ENCODE data around the gene HLA-A. TPM values are rescaled to one million over a fixed set of nuclear protein-coding genes. Genes with fewer than 3 reads are reported as not detected.

Gene HLA-A
- total and polyA plus RNA-seq, 2 experiments from 2014 or later = 339 to 349 TPM

DNA sequence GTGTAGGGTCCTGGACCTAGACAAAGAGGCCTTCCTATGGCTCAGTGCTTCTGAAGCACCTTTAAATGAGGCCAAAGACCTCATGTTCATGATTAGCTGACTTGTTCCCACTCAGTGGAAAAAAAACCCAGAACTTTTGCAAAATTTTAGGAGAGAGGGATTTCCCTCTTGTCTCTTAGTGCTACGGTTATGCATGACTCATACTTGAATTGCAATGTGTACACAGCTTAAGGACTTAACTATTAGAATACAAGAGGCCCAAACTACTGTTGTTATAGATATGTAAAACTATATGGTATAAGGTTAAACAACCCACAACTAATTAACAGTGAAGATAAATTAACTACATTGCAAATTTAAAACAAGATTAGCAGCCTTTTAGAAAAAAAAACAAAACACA, 32.3 kb upstream of the HLA-A start:
- no peak overlapping the region for H2AFZ ChIP-seq
- TF ChIP-seq, protein P1, sequence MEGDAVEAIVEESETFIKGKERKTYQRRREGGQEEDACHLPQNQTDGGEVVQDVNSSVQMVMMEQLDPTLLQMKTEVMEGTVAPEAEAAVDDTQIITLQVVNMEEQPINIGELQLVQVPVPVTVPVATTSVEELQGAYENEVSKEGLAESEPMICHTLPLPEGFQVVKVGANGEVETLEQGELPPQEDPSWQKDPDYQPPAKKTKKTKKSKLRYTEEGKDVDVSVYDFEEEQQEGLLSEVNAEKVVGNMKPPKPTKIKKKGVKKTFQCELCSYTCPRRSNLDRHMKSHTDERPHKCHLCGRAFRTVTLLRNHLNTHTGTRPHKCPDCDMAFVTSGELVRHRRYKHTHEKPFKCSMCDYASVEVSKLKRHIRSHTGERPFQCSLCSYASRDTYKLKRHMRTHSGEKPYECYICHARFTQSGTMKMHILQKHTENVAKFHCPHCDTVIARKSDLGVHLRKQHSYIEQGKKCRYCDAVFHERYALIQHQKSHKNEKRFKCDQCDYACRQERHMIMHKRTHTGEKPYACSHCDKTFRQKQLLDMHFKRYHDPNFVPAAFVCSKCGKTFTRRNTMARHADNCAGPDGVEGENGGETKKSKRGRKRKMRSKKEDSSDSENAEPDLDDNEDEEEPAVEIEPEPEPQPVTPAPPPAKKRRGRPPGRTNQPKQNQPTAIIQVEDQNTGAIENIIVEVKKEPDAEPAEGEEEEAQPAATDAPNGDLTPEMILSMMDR (IDR thresholded peaks at IDR 0.05; ENCODE audit: poor library complexity) = no peak
- TF ChIP-seq EZH2 (IDR thresholded peaks at IDR 0.05; ENCODE audit: borderline replicate concordance) = no peak
- no peak for TF ChIP-seq EZH2phosphoT487 (IDR thresholded peaks at IDR 0.05; ENCODE audit: low read depth, severe bottlenecking, unreplicated experiment)
- no peak overlapping the region for H3K27ac ChIP-seq
- H4K20me1 ChIP-seq (ENCODE audit: insufficient read depth, poor library complexity, severe bottlenecking) = no peaks in the 10 kb centered on the region
- DNase-seq (ENCODE audit: low spot score) = no peak
- no peaks in the 10 kb centered on the region for H3K9me3 ChIP-seq (ENCODE audit: low read depth)
- 38% methylated on average over 1 of the region's 1 CpG for WGBS (ENCODE audit: low lambda C conversion rate, missing lambda C conversion rate)
- H3K4me3 ChIP-seq = no peak overlapping the region
- peaks cover 11% of the 10 kb centered on the region for H3K4me1 ChIP-seq (ENCODE audit: insufficient read depth)
- no peaks in the 10 kb centered on the region for H3K79me2 ChIP-seq
- H3K36me3 ChIP-seq (replicated peaks; ENCODE audit: insufficient read depth, low read depth) = no peaks in the 10 kb centered on the region
- H3K9me2 ChIP-seq (replicated peaks; ENCODE audit: insufficient read depth) = no peaks in the 10 kb centered on the region
- H3K4me2 ChIP-seq = no peak overlapping the region
- H3K27me3 ChIP-seq = no peaks in the 10 kb centered on the region

DNA sequence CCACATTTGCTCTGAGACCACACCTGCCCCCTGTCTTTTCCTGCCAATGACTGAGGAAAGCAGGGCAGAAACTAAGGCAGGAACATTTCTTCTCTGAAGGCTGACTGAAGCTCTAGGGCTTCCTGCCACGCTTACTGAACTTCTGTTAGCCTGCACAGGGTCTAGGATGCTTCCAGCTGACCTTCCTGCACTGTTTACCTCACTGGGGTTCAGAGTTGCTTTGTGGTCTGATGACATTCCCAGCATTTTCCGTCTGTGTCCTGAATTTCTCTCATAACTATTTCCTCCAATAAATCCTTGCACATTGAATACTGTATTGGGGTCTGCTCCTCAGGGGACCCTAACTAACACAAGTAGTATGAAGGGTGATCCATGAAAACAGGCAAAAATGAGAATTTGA, 29.5 kb upstream of the HLA-A start:
- Histone ChIP-seq H3K4me2 (no peak overlapping the region), H3K9me2 (replicated peaks; ENCODE audit: insufficient read depth) (no peaks in the 10 kb centered on the region), H3K4me3 (no peak overlapping the region), H3K27ac (no peak overlapping the region), H3K27me3 (no peaks in the 10 kb centered on the region), H3K79me2 (no peaks in the 10 kb centered on the region), H3K4me1 (ENCODE audit: insufficient read depth) (peaks cover 7% of the 10 kb centered on the region), H4K20me1 (ENCODE audit: insufficient read depth, poor library complexity, severe bottlenecking) (no peaks in the 10 kb centered on the region), H2AFZ (no peak overlapping the region), H3K9me3 (ENCODE audit: low read depth) (no peaks in the 10 kb centered on the region), H3K36me3 (replicated peaks; ENCODE audit: insufficient read depth, low read depth) (no peaks in the 10 kb centered on the region)
- 74% methylated on average over 2 of the region's 2 CpGs for WGBS (ENCODE audit: low lambda C conversion rate, missing lambda C conversion rate)
- DNase-seq (ENCODE audit: low spot score) = no peak
- TF ChIP-seq EZH2 (IDR thresholded peaks at IDR 0.05; ENCODE audit: borderline replicate concordance) (no peak), EZH2phosphoT487 (IDR thresholded peaks at IDR 0.05; ENCODE audit: low read depth, severe bottlenecking, unreplicated experiment) (no peak)
- TF ChIP-seq, protein P1 (IDR thresholded peaks at IDR 0.05; ENCODE audit: poor library complexity) = no peak

DNA sequence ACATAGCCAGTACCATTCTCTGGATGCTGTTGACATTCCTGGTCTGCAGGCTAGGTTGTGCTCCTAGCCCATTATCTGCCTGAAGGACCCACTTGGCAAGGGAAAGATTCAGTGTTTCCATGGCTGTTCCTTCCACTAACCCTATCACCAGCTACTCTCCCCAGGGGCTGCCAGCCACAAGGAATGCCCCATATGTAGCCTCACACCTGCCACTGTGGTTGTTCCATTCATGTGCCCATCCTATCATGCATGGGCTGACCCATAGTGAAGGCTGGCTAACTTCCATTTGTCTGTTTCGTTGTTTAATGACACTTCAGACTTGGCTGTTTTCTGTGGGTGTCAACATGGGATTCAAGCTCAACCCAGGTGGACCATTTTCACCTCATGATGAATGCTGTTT, 25.6 kb upstream of the HLA-A start:
- 33% methylated on average over 1 of the region's 1 CpG for WGBS (ENCODE audit: low lambda C conversion rate, missing lambda C conversion rate)
- Histone ChIP-seq H4K20me1 (ENCODE audit: insufficient read depth, poor library complexity, severe bottlenecking) (no peaks in the 10 kb centered on the region), H2AFZ (no peak overlapping the region), H3K9me2 (replicated peaks; ENCODE audit: insufficient read depth) (no peaks in the 10 kb centered on the region), H3K9me3 (ENCODE audit: low read depth) (no peaks in the 10 kb centered on the region), H3K4me3 (no peak overlapping the region), H3K4me1 (ENCODE audit: insufficient read depth) (no peaks in the 10 kb centered on the region), H3K27me3 (no peaks in the 10 kb centered on the region), H3K27ac (no peak overlapping the region), H3K36me3 (replicated peaks; ENCODE audit: insufficient read depth, low read depth) (no peaks in the 10 kb centered on the region), H3K4me2 (no peak overlapping the region), H3K79me2 (no peaks in the 10 kb centered on the region)
- TF ChIP-seq EZH2 (IDR thresholded peaks at IDR 0.05; ENCODE audit: borderline replicate concordance) (no peak), EZH2phosphoT487 (IDR thresholded peaks at IDR 0.05; ENCODE audit: low read depth, severe bottlenecking, unreplicated experiment) (no peak)
- TF ChIP-seq, protein P1 (IDR thresholded peaks at IDR 0.05; ENCODE audit: poor library complexity) = no peak
- DNase-seq (ENCODE audit: low spot score) = no peak

DNA sequence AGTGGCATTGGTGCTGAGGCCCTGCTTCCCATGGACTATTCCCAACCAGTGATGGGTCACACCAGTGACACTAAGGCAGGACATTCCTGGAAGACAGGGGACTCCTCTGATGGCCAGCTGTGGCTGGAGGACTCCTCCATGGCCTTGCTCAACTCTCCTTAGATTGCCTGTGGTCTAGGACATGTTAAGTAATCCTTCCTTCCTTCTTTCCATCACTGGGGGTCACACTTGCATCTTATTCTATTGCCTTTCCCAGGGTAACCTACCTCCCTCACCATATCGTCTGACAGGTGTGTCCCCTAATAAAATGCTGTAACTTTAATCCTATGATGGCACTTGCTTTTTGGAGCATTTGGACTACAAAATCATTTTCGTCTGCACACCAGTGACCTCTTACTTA, 24.5 kb upstream of the HLA-A start:
- no peak overlapping the region for H3K4me2 ChIP-seq
- H3K9me2 ChIP-seq (replicated peaks; ENCODE audit: insufficient read depth) = no peaks in the 10 kb centered on the region
- TF ChIP-seq EZH2 (IDR thresholded peaks at IDR 0.05; ENCODE audit: borderline replicate concordance) (no peak), EZH2phosphoT487 (IDR thresholded peaks at IDR 0.05; ENCODE audit: low read depth, severe bottlenecking, unreplicated experiment) (no peak)
- TF ChIP-seq, protein P1 (IDR thresholded peaks at IDR 0.05; ENCODE audit: poor library complexity) = no peak
- no peaks in the 10 kb centered on the region for H4K20me1 ChIP-seq (ENCODE audit: insufficient read depth, poor library complexity, severe bottlenecking)
- no peak overlapping the region for H2AFZ ChIP-seq
- H3K27ac ChIP-seq = no peak overlapping the region
- H3K27me3 ChIP-seq = no peaks in the 10 kb centered on the region
- WGBS (ENCODE audit: low lambda C conversion rate, missing lambda C conversion rate) = 69% methylated on average over 2 of the region's 2 CpGs
- H3K4me3 ChIP-seq = no peak overlapping the region
- H3K36me3 ChIP-seq (replicated peaks; ENCODE audit: insufficient read depth, low read depth) = no peaks in the 10 kb centered on the region
- no peaks in the 10 kb centered on the region for H3K4me1 ChIP-seq (ENCODE audit: insufficient read depth)
- H3K79me2 ChIP-seq = no peaks in the 10 kb centered on the region
- H3K9me3 ChIP-seq (ENCODE audit: low read depth) = no peaks in the 10 kb centered on the region
- no peak for DNase-seq (ENCODE audit: low spot score)
